DLD1 (cell line): ENCODE results near the gene ROBO2.

Experiments used
- in situ Hi-C: cut with HindIII; loops from 2 replicates; pipeline ENCODE4 v1.10.0; 2017; ENCODE audit warnings: low sequenced_read_pairs

Gene ROBO2

DNA sequence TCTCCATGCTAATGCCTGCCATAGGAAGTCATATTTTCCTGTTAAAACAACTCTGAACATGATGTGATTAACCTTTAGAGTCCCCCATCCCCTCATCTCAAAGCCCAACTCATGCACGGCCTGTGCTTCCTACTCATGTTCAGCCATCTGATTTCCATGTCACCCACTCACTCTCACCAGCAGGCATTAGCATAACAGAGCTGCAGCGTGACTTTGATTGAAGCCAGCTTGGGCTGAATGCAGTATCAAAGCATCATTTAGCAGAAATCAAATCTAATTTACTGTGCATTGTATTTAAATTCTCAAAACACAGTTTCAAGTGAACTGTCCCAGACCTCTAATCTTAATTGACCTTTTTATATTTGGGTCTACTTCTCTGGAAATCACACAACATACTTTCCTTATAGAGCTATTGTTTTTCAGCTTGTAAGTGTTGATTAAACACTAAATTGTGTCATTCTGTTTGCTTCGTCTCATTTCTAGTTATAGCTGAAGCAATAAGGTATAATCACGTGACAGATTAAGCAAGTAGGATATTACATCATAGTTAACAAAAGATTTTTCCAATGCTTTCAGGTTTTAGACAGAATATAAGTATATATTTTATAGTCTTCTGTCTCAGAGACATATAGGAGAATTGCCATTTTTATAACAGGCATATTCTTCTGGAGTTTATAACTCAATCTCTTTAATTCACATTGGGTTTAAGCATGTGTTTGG lies 501.5 kb downstream of the ROBO2 start:
- in situ Hi-C loops = no loop called here

DNA sequence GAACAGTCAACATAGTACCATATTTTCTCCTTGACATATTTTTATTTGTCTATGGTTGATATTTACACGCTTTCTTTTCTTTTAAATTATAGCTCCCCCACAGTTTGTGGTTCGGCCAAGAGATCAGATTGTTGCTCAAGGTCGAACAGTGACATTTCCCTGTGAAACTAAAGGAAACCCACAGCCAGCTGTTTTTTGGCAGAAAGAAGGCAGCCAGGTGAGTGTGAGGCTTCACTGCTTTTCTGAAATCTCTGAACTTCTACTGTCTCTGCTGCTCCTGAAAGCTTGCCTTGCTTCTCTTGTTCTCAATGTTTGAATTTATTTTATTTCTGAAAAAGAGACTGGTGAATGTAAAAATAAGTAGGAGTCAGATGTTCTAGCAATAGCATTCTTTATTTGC lies 506.3 kb downstream of the ROBO2 start:
- in situ Hi-C loops = no loop called here

DNA sequence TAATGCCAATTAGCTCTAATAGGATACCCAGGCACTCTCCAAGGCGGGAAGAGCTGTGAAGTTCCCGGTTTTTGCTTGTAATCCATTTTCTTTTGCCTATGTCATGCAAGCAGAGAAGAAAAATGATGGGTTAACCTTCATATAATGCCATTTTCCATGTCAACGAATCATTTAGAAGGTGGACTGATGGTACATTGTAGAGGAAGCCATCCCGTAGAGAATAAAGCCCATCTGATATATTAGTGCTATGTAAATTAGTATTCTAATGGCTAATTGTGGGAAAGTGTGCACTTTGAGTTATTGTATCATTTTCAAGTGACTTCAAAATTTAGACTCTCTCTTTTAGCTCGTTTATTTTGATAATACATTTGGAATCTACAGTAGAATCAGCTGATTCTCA lies 509.1 kb downstream of the ROBO2 start:
- in situ Hi-C loops = no loop called here

DNA sequence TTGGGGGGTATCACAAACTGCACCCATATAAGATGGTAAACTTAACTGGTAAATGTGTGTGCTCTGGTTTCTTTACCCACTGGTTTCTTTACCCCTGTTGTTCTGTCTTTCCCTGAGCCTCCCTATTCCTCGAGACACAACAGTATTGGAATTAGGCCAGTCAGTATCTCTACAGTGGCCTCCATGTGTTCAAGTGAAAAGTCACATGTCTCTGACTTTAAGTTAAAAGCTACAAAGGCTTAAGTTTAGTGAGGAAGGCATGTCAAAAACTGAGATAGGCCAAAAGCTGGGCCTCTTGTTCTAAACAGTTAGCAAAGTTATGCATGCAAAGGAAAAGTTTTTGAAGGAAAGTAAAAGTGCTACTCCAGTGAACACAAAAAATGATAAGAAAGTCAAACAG lies 513.3 kb downstream of the ROBO2 start:
- in situ Hi-C loops = no loop called here

DNA sequence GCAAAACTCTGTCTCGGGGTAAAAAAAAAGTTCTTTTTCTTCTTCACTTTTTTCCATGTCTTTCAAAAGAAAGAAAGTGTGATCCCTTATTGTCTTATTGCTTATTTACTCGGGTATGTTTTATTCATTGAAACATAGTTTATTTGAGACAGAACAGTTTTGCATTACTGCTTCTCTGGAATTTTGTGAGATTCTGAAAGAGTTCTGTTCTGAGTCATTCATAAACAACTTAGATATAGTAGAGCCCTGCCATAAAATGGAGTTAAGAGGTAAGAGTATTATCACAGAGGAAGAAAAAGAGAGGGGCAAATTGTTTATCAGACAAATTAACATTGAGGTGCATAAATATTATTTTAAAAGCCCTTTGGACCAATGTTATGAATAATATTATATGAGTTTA lies 522.2 kb downstream of the ROBO2 start:
- in situ Hi-C loops = no loop called here

DNA sequence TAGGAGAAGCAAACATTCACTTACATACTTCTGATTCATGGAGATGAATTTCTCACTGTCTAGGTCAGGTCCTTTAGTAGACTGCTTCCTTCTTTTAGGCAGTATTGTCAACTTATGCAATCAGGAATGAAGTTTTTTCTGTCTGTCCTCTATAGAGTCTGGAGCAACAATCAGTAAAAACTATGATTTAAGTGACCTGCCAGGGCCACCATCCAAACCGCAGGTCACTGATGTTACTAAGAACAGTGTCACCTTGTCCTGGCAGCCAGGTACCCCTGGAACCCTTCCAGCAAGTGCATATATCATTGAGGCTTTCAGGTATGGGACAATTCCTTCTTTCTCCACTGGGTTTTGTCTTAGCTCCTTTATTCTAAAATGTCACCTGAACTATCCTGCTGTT lies 523.1 kb downstream of the ROBO2 start:
- in situ Hi-C loops = no loop called here

DNA sequence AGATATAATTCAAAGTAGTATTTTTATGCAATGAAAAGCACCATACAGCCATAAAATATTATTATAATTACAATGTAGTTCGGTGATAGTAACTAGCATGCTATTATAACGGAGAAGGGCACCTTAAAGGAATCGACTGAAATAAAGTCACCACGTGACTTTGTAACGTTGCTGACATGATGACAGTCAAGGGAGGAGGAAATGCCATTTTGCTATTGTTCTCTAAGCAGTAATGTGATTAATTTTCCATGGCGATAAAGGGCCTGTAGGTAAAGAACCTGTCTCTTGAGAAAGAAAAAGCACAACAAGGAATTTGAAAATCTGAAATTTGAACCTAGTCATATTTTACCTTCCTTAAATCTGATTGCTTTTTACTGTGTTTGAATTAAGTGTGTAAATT lies 526.2 kb downstream of the ROBO2 start:
- in situ Hi-C loops = no loop called here

DNA sequence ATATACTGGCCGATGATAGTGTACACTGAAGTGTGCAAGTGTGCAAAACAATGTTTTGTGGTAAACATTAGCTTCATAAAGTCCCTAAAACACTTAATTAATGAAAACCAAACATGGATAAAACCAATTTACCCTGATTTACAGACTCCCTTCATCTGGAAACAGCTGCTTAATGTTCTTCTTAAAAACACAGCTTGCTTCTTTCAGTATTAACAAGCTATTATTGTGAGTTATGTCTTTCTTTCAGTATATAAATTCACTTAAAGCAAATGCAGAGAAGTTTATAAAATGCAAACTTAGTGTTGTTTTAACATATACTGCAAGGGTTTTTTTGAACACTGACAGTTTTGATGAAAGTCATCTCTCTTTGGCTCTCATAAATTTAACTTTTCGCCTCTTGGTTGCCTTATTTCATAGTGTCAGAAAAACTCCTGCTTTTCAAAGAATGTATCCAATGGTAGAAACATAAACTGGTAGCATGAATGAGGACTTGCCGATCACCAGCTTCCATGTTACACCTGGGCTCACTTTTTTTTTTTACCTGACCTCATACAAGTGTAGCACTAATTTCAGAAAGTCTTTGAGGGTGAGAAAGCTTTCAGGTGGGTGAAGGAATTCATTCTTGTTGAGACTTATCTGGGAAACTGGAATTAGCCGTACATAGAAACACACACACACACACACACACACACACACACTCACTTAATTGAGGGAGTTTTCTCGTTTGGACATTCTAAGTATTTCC lies 532.2 kb downstream of the ROBO2 start:
- in situ Hi-C loops = no loop called here

DNA sequence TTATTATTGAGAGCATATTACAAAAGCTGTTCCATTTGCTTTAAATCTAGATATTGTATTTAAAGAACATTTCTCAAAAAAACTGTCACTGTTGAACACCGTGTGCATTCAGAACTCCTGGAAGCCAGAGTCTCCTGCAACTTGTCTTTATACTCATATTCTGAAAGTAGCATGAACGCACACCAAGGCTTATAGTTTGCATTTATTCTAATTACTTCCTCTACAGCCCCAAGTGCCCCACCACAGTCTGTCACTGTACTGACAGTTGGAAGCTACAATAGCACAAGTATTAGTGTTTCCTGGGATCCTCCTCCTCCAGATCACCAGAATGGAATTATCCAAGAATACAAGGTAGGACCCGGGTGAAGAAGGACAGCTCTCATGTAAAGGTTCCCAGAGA lies 537.4 kb downstream of the ROBO2 start:
- in situ Hi-C loops = no loop called here

DNA sequence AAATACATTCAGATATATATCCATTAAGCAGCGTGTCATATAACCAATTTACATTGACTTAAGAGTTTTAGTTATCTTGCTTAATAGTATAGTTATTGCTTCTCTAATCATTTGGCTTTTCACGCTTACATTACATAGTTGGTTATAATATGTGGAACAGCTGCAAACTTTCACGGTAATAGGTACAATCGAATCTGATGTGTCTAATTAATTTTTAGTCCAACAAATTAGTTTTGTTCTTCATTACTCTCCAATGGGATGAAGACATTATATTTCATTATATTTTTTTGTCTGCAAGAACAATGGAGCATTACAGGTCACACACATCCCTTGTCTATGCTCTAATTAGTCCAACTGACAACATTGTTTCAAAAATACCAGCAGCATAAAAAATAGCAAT lies 546.3 kb downstream of the ROBO2 start:
- in situ Hi-C loops = no loop called here

DNA sequence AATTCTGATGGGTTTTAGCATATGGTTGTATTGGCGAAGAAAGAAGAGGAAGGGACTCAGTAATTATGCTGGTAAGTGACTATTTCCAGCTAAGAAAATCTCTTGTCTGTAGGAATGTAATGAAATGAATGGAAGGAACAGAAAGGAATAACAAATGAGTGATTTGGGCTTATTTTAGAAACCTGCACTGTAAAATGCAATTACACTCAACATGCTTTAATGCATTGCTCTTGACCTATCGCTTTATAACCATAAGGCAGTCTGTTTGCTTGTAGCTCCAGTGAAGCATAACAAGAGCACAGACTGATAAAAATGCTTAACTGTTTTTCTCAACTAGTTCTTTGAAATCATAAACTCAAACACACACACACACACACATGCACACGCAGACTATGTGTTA lies 549.0 kb downstream of the ROBO2 start:
- in situ Hi-C loops = no loop called here

DNA sequence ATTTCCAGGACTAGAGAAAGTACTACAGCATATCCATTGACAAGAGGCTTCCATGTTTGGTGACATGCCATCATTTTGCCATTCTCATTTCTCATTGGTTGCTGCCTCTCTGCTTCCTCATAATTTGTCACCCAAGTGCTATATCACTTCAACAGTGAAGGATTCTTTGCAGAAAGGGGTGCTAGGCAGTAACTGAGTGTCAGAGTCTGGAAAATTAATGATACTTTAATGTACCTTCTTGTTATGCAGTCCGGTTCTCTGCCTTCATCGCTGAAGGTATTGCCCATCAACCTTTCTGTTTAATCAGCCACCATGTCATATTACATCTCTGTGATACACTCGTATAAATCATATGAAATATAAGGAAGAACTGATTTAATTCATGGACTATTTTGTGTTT lies 550.3 kb downstream of the ROBO2 start:
- in situ Hi-C loops = no loop called here

DNA sequence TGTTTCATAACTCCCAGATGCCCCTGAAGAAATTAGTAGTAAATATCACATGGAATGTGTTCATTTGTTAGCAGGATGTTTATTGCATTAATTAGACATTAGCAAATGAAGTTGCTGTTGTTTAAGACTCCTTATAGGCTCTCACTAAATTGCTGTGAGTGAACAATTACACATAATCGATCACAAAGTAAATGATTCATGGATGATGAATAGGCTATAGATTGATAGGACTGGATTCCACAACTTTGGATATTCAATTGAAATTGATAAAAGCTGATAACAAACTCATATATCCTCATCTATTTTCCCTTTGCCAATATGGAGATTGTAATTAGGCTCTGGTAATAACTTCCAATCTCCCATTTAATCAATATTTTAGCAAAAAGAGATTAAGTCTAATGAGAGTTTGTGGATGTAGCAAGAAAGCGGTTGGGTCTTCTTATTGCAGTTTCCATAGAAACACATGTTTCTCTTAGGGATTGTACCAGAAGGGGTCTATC lies 555.5 kb downstream of the ROBO2 start:
- in situ Hi-C loops = no loop called here

DNA sequence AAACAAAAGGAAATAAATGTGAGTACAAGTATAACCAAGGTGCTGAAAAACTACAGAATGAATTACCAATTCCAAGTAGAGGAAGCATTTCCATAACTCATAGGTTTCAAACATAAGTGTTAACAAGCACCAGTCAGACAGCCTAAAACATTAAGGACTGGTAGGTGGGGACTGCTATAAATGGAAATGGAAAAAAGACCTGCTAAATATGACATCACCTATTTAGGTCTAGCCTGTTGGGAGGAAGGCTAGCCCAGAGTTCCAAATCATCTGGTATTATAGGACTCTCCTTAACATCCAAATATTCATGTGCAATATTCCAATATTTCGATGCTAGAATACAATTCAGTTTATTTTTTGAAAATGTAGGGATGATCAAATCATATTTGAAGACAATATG lies 560.0 kb downstream of the ROBO2 start:
- in situ Hi-C loops = no loop called here

DNA sequence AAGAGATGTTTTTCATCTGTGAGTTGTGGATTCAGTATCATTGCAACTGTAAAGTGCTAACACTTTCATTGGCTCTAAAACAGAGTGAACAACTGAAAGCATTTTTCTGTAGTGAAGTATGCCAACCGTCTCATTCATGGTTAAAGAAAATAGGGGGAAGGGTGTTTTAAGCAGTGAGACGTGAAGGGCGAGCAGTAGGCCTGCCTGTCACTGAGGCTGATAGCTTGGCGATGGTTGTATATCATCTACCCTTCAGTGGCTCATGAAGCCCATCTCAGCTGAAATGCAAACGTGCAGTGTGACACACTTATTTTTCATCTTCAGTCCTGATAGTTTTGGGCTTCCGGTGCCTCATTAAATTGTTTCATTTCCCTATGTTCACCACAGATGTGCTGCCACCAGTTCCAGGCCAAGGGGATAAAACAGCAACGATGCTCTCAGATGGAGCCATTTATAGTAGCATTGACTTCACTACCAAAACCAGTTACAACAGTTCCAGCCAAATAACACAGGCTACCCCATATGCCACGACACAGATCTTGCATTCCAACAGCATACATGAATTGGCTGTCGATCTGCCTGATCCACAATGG lies 562.0 kb downstream of the ROBO2 start:
- in situ Hi-C loops = no loop called here

DNA sequence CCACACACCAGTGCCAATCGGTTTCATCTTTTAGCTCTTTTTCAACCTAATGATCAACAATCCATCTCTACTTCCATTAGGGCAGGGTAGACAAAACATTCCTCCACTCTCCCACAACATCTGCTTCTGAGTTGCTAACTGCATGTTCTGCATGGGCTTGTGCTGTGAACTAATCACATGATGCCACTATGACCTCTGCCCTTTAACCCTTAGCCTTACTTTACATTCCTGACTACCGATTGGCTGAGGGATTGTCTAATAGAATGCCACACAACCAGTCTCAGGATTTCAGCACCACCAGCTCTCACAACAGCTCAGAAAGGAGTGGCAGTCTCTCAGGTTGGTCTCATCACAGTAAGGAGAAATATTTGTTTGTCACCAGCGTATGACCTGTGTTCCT lies 562.8 kb downstream of the ROBO2 start:
- in situ Hi-C loops = no loop called here

DNA sequence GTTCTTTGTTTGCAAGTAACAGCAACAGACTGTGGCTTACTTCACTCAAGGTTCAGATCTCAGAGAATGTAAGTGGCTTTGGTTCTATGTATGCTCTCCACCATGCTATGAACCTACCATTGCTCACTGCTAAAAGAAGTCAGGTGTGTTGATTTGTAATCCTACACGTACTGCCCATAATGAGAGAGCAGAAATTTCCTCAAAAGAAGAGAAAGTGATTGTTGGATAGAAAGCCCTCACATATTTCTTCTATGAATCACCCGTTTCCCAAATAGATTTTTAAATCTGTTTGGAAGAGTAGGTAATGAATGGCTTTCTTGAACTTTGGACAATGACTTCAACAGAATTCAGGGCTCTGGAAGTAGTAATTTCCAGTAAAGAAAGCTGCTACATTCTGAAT lies 565.4 kb downstream of the ROBO2 start:
- in situ Hi-C loops = no loop called here

DNA sequence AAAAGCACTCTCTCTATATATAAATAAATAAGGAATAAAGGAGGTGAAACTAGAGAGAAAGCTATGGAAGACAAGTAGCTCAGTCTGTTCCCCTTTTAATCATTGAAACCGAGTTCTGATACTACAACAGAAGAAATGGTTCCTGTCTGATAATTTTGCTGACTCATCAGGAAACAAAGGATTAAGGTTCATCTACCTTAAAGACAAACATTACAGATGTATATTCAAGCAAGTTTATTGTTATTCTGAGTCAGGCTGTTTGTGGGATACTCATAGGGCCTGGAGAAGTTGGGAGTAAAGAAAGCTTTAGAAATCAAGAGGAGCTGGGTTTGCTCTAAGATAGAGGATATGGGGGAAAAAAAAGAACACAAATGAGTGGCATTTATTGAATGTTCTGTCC lies 566.0 kb downstream of the ROBO2 start:
- in situ Hi-C loops = no loop called here

DNA sequence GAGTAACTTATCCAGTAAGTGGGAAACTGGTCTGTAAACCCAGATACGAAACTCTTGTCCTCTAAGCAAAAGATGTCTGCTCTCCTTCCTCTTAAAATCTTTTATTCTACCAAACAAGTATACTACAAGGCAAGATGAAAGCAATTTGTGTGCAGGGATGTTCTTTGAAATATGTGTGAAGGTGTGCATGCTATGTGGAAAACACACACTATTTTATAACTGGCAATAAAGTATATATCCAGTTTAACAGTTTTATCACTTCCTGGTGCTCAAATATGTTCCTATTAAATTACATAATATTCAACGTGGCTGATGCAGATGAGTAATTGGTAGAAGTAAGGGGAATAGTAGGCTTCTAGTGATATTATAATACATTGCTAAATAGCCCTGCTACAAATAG lies 566.5 kb downstream of the ROBO2 start:
- in situ Hi-C loops = no loop called here

DNA sequence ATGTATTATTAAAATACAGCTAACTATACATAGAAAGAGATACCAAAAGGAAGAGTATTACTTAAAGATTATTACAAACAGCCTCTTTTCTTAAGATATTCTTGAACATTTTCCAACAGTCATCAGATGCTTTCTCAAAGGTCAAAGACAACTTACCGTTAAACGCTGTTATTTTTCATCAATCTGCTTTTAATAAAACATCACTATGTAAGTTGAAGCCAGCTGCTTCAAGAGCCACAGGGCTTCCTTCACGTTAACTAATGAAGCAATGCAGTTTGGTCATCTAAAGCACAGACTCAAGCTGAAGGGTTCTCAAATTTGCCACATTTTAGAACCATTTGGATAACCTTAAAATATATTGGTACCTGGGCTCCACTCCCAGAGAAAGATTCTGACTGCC lies 578.8 kb downstream of the ROBO2 start:
- in situ Hi-C loops = no loop called here

DNA sequence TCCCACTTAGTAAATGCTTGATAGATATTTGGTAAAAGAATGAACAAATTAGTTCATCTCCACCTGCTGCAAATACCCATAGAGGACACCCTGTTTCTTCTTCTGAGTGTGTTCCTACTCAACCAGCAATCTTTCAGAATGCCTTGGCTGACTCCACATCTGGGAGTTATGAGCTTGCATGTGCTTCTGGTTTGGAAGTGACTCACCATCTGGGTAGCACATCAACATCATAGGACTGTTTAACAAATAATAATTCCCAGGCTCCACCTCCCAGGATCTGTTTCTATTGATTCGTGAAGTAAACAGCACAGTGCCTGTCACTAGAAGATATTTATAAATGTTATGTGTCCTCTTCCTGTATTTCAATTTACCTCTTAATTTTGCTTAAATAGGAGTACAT lies 580.1 kb downstream of the ROBO2 start:
- in situ Hi-C loops = no loop called here

DNA sequence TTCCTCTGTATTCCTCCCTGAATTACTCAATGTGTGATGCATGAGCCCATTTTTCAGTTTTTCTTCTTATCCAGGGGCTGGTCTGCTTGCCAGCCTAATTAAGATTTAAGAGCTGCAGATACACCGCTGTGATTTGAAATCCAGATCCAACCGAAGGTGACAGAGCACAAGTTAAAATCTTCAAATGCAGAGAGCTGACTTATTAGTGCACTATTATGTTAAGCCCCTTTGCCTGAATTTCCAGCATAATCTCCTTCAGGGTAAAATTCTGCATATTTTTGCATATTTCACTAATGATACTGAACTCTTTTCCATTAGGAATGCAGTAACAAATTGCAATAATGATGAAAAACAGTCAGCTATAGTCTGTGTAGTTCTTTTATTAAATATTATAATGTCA lies 583.6 kb downstream of the ROBO2 start:
- in situ Hi-C loops = no loop called here
